HS-5 (cell line): ENCODE results near the gene LAMA5.

Source experiments
- DNase-seq: peaks from one replicate; pipeline ENCODE4 v3.0.0-alpha.2; 2012; ENCODE audit warnings: low read depth

The LAMA5 gene

GRCh38 chr20:62369815-62370114, 2.7 kb upstream of the LAMA5 start:
- no peak for DNase-seq

- DNase-seq: no peak
Measured at GRCh38 chr20:62368976-62369814, 2.1 kb upstream of the LAMA5 start.

GRCh38 chr20:62368392-62368975, 1.4 kb upstream of the LAMA5 start:
- no peak for DNase-seq

GRCh38 chr20:62367633-62368391, 700 bp upstream of the LAMA5 start:
- DNase-seq: no peak

GRCh38 chr20:62366370-62367135, 559 bp downstream of the LAMA5 start:
- no peak for DNase-seq

DNA sequence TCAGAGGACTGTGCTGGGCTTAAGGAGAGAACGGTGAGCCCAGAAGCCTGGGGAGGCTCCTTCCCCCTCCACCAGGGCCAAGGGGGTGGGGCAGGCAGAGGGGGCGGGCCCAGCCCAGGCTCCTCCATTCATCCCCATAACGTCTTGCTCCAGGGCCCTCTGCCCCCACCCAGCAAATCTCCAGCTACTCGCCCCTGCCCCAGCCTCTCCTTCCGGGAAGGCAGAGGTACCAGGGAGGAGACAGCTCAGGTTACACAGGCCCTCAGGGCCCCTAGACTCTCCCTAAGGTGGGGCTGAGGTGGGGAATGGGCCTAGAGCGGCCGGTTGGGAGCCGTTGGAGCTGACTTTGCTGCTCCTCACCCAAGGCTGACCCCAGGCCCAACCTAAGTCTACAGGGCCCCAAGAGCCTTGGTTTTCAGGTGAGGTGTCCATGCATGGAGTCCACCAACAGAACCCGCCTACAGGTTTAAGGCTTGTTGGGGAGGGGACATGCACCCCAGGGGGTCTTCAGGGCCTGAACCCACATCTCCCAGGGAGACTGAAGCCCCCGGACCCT, 1.2 kb downstream of the LAMA5 start:
- no peak for DNase-seq

DNA sequence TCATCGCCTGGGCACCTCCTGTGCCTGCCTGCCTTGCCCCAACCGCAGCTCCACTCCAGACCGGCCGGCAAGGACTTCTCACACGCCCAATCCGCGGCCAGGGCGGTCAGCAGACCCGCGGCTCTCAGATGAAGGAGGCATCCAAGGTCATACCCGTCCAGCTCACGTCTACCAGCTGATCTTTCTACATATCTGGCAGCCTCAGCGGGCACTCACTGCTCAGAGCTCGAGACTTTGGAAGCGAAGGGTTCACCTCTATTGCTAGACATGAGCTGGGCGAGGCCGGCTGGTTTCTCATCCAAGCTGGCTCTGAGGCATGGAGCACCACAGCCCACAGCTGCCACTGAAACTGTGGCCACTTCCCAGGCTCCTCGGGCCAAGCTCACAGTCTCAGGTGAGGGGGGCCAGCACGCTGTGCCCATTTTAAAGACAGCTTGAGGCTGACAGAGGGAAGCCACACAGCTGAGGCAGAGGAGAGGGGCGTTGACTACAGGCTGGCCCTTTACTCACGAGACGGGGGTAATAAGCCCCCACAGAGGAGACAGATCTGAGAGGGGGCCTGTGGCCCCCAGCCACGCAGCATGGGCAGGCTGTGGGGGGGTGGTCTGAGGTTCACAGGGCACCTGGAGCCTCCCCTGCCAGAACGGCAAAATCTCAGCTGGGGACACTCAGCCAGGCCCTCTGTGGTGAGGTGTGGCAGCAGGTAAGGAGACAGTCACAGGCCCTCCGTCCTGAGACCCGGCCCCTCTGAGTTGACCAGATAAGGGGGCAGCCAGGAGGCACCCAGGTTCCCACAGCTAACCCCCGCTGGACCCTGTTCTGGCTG, 2.0 kb downstream of the LAMA5 start:
- DNase-seq: no peak

DNA sequence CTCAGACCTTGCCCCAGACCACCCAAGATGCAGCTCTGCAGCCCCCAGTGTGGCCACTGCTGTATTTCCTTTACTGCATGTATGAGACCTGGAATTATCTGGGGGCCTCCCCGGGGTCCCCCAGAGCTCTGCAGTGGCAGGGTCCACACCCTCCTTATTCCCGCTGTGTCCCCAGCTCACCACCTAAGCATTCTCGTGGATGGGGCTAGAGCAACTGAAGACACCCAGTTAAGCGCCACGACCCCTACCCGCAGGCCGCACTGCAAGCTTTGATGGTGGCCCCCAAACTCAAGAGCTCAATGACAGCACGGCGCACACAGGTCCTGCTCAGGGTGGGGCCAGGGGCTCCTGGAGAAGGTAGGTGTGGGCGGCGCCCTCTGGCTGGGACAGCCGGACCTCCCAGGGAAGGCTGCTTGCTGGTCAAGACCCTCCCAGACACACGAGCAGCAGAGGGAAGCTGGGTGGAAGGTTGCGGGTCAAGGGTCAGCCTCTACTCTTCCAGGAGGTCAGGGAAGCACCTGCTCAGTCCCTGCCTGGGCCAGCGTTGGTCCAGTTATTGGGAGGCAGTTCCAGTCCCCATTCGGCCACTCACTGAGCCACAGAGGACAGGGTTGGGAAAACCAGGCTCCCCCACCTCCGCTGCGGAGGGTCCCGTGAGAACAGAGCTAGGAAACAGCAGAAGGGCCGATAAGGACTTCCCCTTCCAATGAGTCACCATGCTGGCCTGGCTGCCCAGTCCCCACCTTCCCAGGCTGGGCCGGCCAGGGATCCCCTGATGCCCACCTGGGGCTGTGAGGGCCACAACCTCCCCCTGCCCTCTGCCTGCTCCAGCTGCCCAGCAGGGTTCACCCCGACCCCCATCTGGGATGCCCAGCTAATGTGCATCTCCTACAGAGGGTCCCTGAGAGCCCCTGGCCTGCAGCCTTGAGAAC, 2.9 kb downstream of the LAMA5 start:
- no peak for DNase-seq

DNA sequence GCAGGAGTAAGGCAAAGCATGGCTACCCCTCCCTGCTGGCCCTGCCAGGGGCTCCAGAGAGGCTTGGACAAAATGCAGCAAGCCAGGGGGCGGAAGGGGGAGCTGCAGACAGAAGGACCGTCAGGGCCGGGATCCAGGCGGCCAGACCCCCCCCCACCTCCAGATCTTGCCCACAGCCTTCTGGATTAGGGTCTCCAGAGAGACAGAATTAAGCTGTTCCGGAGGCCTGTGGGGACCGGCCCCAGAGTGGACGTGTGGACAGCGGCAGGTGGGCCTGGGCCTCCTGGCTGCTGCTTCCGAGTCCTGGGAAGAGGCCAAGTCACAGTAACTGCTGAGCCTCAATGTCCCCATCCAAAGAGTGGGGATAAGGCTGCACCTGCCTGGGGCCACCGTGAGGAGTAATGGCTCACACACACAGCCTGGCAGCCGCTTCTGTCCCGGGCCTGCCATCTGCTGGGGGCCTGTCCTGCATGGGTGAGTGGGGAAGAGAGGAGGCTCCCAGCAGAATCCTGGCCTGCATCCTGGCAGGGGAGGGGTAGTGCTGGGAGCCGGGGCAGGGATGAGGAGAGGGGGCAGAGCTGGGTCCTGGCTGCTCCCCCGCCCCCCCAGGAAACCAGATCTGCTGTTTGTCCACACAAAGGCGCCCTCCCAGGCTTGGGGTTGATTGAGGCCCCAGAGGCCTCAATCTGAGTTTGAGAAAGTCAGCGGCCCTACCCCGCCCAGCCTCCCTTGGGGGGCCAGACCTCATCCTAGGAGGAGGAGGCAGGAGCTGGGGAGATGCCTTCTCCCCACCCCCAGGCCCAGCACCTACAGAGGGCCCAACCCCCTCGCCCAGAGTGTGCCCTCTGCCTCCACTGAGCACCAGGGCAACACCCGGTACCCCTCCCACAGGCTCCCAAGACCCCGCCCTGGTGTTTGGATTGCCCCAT, 3.9 kb downstream of the LAMA5 start:
- no peak for DNase-seq

DNA sequence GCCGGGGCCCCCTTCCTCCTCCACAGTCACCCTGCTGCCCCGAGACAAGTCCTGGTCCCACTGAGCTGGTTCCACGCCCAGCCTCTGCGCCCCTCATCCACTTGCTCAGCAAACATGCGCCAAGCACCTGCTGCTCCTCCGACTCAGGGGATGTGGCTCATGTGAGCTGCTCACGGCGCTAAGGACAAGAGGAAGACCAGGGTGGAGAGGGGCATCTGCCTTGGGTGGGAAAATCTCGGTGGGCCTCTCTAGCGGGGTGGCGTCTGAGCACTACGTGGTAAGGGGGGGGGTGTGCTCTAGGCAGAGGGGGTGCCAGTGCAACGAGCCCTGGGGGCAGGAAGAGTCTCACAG, 4.5 kb downstream of the LAMA5 start:
- no peak for DNase-seq

- DNase-seq: no peak
Measured at GRCh38 chr20:62361799-62362589, 5.1 kb downstream of the LAMA5 start.

GRCh38 chr20:62360854-62361798, 6.0 kb downstream of the LAMA5 start:
- DNase-seq: no peak

DNA sequence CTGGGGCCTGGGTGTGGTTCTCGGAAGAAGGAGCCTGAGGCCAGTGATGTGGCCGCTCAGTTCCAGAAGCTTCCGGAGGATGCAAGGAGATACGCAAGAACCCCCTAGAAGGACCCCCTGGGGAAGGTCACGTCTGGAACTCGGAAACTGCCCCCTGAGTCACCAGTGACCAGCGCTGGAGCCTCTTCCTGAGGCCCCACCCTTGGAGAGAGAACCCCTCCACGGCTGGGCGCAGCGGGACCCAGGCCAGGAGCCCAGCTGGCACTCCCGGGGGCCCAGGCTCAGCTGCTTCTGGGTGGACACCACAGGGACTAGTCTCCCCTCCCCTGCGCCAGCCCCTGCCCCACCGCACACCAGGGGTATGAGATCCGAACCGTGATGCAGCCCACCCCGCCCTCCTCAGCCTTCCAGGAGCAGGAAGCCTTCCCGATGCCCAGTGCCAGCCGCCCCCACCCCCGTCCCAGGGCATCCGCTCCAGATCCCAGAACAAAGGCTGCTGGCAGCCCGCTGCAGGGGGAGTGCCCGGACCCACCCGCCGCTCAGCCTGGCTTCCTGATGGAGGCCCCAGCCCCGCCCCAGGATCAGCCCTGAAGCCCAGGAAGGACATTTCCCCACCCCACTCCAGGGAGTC, 7.5 kb downstream of the LAMA5 start:
- DNase-seq: no peak

GRCh38 chr20:62359043-62359490, 8.0 kb downstream of the LAMA5 start:
- no peak for DNase-seq

- DNase-seq: no peak
Measured at GRCh38 chr20:62358171-62359042, 8.7 kb downstream of the LAMA5 start.

GRCh38 chr20:62357681-62358080, 9.4 kb downstream of the LAMA5 start:
- DNase-seq: no peak
